Brain microvascular endothelial cell (primary cell): ENCODE results near the gene TULP1.

ENCODE experiments used
- DNase-seq: peaks from one replicate; pipeline ENCODE4 v3.0.0-alpha.2; 2020
- H3K27ac ChIP-seq: fragments of 250-450 bp; sonication (Bioruptor Pico); 2 replicates; pipeline ENCODE4 v1.5.1; 2020; ENCODE audit warnings: mild to moderate bottlenecking, moderate library complexity
- H3K27me3 ChIP-seq: fragments of 250-450 bp; sonication (Bioruptor Pico); replicated peaks from 2 replicates; pipeline ENCODE4 v1.5.1; 2020; ENCODE audit warnings: mild to moderate bottlenecking
- H3K36me3 ChIP-seq: fragments of 250-450 bp; sonication (Bioruptor Pico); replicated peaks from 2 replicates; pipeline ENCODE4 v1.5.1; 2020; ENCODE audit warnings: mild to moderate bottlenecking
- H3K4me3 ChIP-seq: 2 replicates; pipeline ENCODE4 v1.5.1; 2011; ENCODE audit warnings: low read depth, mild to moderate bottlenecking, control low read depth, low read length, moderate library complexity
- CTCF ChIP-seq: IDR thresholded peaks from 2 replicates; pipeline ENCODE4 v1.5.1; 2011; ENCODE audit warnings: low read depth, mild to moderate bottlenecking, moderate library complexity, low read length, control low read depth, inconsistent platforms; ENCODE audit errors: missing control alignments
- in situ Hi-C: cut with HindIII; loops from 2 replicates; pipeline ENCODE4 v1.10.0; 2017; ENCODE audit warnings: low sequenced_read_pairs, low pct_ligation_motif_present

TULP1 gene

GRCh38 chr6:35489995-35490791 is 22.5 kb downstream of the TULP1 start:
- in situ Hi-C loops: no loop called here
- Histone ChIP-seq H3K27me3 (no peaks in the 10 kb centered on the region), H3K4me3 (peak overlapping the region; percentile 31), H3K36me3 (peaks cover 3% of the 10 kb centered on the region), H3K27ac (peak overlapping the region; percentile 35)
- DNase-seq: no peak
- TF ChIP-seq CTCF: no peak

GRCh38 chr6:35489066-35489465 is 23.6 kb downstream of the TULP1 start:
- TF ChIP-seq CTCF: no peak
- H3K36me3 ChIP-seq: peaks cover 3% of the 10 kb centered on the region
- no peak overlapping the region for H3K4me3 ChIP-seq
- H3K27ac ChIP-seq: no peak overlapping the region
- in situ Hi-C loops: no loop called here
- no peaks in the 10 kb centered on the region for H3K27me3 ChIP-seq
- DNase-seq: no peak

DNA sequence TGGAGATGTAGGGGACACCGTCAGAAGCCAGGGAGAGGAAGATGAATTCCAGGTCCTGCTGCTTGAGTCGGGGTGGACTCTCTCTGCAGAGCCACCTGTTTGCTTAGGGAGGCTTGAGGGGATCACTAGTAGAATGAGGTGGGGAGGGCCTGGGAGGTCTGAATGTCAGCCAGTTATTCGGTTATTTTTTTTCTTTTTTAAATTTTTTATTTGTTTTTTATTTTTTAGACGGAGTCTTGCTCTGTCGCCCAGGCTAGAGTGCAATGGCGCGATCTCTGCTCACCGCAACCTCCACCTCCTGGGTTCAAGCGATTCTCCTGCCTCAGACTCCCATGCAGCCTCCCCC is 24.2 kb downstream of the TULP1 start:
- H3K27ac ChIP-seq: no peak overlapping the region
- no peak for DNase-seq
- H3K27me3 ChIP-seq: no peaks in the 10 kb centered on the region
- TF ChIP-seq CTCF: no peak
- no peak overlapping the region for H3K4me3 ChIP-seq
- peaks cover 3% of the 10 kb centered on the region for H3K36me3 ChIP-seq
- in situ Hi-C loops: no loop called here

DNA sequence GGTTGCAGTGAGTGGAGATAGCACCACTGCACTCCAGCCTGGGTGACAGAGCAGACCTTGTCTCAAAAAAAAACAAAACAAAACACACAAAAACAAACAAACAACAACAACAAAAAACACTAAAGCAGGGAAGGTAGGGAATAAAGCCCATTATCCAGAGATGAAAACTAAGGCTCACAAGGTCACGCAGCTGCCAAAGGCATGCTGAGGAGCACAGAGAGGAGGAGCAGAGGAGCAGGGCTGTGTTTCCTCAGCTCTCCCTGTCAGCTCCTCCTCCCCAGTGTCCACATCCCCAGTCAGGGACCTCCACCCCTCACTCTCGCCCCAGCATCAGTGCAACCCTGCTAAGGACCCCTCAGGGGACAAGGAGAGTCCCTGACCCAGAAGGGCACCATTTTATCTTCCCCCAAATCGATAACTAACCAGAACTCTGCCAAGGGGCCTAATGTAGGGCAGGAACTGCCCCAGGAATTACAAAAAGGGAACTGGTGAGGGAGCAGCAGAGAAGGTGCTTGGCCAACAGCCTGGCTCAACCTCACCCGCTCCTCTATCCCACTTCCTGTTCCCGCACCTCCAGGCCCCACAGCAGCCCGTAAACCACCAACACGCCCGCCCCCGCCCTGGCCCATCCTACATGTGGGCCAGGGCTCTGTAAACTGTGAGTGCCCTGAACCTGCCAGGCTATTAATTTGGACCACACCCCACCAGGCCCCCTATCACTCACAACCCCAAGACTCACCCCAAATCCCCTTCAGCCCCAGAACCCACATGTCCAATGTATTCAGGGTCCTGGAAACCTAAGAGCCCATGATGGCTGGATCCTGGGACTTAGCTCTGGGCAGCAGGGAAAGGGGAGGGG is 24.8 kb downstream of the TULP1 start:
- Histone ChIP-seq H3K27ac (no peak overlapping the region), H3K36me3 (peaks cover 3% of the 10 kb centered on the region), H3K27me3 (no peaks in the 10 kb centered on the region), H3K4me3 (no peak overlapping the region)
- DNase-seq: no peak
- in situ Hi-C loops: no loop called here
- no peak for TF ChIP-seq CTCF

DNA sequence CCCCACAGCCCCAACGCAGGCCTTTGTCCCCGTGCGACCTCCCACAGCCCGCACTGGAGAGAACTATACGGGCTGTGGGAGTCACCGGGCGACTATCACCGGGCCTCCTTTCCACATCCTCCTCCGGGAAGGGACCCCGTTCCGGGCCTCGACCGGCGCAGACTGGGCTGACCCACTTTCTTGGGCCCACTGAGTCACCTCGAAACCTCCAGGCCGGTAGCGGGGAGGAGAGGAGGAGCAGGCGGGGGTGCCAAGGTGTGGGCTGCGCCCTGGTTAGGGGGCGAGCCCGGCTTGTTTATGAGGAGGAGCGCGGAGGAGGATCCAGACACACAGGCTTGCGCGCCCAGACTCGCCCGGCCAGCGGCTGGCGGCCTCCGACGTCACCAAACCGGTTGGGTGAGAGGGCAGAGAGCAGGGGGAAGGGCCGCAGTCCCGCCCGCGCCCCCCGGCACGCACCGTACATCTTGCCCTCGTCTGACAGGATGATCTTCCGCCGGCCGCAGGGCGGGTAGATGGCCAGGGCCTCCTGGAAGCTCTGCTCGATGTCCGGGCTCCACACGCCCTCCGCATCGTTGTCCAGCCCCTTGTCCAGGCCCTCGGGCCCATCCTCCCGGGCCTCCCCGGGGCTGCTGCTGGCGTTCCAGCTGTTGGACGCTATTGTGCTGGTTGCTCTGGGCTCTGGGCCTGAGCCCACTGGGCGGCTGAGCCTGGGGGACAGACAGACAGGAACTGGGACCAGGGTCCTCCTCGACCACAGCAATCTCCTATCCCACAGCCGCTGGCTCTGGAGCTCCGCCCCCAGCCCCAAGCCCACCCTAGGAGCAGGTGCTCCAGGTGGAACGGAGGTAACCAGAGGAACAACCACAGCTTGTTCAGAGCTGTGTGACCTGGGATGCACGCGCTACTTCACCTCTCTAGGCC is 26.4 kb downstream of the TULP1 start:
- Histone ChIP-seq H3K36me3 (peaks cover 7% of the 10 kb centered on the region), H3K27me3 (no peaks in the 10 kb centered on the region), H3K27ac (peak overlapping the region; percentile 3), H3K4me3 (no peak overlapping the region)
- in situ Hi-C loops: no loop called here
- TF ChIP-seq CTCF: no peak
- DNase-seq: no peak
